ENCODE measurements around the gene ROPN1B.

The ROPN1B gene

DNA sequence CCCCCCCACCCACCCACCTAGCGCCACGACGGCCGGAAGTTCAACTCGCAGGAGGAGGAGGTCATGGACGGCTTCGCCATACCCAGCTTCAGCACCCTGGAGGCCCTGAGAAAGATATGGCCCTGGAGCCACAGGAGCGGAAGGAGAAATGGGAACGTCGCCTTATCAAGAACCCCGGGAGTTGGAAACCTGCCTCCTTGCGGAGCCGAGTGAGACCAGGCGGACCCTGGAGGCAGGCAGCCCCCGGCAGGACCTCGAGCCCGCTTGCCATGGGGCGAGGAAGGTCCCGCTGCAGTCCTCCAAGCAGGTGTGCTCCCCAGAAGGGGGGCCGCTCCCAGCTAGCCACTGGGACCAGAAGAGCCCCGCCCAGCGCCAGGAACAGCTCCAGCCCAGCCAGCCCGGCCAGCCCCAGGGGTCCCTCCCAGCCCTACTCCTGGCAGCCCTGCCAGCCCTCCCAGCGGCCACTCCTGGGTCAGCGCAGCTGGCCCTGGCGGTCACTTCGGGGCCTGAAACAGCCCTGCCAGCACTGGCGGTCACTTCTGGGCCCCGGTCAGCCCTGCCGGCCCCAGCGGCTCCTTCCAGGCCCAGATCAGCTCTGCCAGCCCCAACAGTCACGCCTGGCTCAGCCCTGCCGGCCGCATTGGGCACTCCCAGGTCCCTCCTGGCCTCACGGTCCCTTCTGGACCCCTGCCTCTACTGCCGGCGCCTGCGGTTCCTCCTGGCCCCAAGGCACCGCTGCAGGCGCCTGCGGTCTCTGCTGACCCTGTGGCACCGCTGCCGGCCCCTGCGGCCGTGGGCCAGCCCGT, 10.3 kb upstream of the ROPN1B start:
- no peak overlapping the region for H3K9ac ChIP-seq (ENCODE audit: low read length)
- no peak overlapping the region for H3K4me2 ChIP-seq (ENCODE audit: low read depth, low read length, poor library complexity, severe bottlenecking)
- no peaks in the 10 kb centered on the region for H3K9me2 ChIP-seq (replicated peaks; ENCODE audit: insufficient read depth, low read length)
- no peaks in the 10 kb centered on the region for H3K36me3 ChIP-seq (ENCODE audit: low read length)
- H3K27me3 ChIP-seq (ENCODE audit: low read length) = no peaks in the 10 kb centered on the region
- H3F3A ChIP-seq (ENCODE audit: insufficient read depth) = no peaks in the 10 kb centered on the region
- no peaks in the 10 kb centered on the region for H3K9me3 ChIP-seq (ENCODE audit: insufficient read depth, low read length)
- no peak for TF ChIP-seq EZH2phosphoT487 (conservative IDR thresholded peaks at IDR 0.05; ENCODE audit: low read length)
- TF ChIP-seq, protein P1, sequence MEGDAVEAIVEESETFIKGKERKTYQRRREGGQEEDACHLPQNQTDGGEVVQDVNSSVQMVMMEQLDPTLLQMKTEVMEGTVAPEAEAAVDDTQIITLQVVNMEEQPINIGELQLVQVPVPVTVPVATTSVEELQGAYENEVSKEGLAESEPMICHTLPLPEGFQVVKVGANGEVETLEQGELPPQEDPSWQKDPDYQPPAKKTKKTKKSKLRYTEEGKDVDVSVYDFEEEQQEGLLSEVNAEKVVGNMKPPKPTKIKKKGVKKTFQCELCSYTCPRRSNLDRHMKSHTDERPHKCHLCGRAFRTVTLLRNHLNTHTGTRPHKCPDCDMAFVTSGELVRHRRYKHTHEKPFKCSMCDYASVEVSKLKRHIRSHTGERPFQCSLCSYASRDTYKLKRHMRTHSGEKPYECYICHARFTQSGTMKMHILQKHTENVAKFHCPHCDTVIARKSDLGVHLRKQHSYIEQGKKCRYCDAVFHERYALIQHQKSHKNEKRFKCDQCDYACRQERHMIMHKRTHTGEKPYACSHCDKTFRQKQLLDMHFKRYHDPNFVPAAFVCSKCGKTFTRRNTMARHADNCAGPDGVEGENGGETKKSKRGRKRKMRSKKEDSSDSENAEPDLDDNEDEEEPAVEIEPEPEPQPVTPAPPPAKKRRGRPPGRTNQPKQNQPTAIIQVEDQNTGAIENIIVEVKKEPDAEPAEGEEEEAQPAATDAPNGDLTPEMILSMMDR (IDR thresholded peaks at IDR 0.05; ENCODE audit: insufficient read depth, low read length, poor library complexity, severe bottlenecking) = no peak
- no peak overlapping the region for H2AFZ ChIP-seq (ENCODE audit: low read depth, low read length, severe bottlenecking)
- no peaks in the 10 kb centered on the region for H3K79me2 ChIP-seq (ENCODE audit: insufficient read depth, low read length)
- no peak overlapping the region for H3K27ac ChIP-seq (ENCODE audit: low read depth, low read length)
- no peak overlapping the region for H3K4me3 ChIP-seq (ENCODE audit: insufficient read depth, low read length, poor library complexity, severe bottlenecking)
- H4K20me1 ChIP-seq (ENCODE audit: low read depth, low read length) = no peaks in the 10 kb centered on the region

DNA sequence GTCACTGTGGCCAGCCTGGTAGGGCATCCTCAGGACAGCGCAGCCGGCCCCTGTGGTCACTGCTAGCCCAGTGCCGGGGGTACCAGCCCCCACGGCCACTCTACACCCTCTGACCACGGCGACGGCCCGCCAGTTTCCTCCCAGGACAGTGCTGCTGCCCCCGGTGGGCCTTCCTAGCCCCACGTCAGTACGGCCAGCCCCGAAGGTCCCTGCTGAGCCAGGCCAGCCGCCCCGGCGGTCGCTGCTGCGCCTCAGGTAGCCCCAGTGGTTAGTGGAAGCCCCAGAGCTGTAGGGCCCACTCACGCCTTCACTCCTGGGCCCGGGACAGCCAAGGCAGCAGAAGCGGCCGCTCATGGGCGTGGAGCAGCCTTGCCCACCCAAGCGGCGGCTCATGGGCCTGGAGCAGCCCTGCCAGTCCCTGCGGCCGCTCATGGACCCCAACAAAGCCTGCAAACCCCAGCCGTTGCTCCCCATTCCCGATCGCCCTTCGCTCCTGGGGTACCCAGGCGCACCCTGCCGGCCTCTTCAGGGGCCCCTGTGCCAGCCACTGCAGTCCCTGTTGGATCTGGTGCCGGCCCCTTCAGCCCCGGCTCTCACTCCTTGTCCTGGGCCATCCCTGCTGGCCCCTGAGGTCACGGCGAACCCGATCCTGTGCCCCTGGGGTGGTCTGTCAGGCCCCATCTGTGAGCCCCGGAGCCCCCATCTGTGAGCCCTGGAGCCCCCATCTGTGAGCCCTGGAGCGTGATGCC, 9.5 kb upstream of the ROPN1B start:
- H3K9ac ChIP-seq (ENCODE audit: low read length) = no peak overlapping the region
- no peaks in the 10 kb centered on the region for H3K9me2 ChIP-seq (replicated peaks; ENCODE audit: insufficient read depth, low read length)
- TF ChIP-seq, protein P1 (IDR thresholded peaks at IDR 0.05; ENCODE audit: insufficient read depth, low read length, poor library complexity, severe bottlenecking) = no peak
- TF ChIP-seq EZH2phosphoT487 (conservative IDR thresholded peaks at IDR 0.05; ENCODE audit: low read length) = no peak

DNA sequence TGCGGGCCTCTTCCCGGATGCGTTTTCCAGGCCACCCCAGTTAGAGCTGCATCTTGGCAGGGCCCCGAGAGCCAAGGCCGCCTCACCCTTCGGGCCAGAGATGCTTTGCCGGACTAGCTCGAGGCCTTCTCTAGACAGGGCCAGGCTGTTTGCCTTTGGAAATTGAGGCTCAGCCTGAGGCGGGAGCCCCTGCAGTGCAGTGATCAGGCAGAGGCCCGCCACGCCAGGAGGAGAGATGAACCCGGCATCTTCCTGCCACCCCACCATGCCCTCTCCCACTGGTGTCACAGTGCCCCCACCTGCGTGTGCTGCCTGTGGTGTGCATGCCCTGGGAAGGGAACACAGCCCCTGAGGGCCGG, 8.9 kb upstream of the ROPN1B start:
- H3K27me3 ChIP-seq (ENCODE audit: low read length) = no peaks in the 10 kb centered on the region
- no peak overlapping the region for H3K4me2 ChIP-seq (ENCODE audit: low read depth, low read length, poor library complexity, severe bottlenecking)
- H3K9me2 ChIP-seq (replicated peaks; ENCODE audit: insufficient read depth, low read length) = no peaks in the 10 kb centered on the region
- no peaks in the 10 kb centered on the region for H3F3A ChIP-seq (ENCODE audit: insufficient read depth)
- no peaks in the 10 kb centered on the region for H4K20me1 ChIP-seq (ENCODE audit: low read depth, low read length)
- no peaks in the 10 kb centered on the region for H3K36me3 ChIP-seq (ENCODE audit: low read length)
- H3K9me3 ChIP-seq (ENCODE audit: insufficient read depth, low read length) = no peaks in the 10 kb centered on the region
- TF ChIP-seq, protein P1 (IDR thresholded peaks at IDR 0.05; ENCODE audit: insufficient read depth, low read length, poor library complexity, severe bottlenecking) = no peak
- no peak for TF ChIP-seq EZH2phosphoT487 (conservative IDR thresholded peaks at IDR 0.05; ENCODE audit: low read length)
- H2AFZ ChIP-seq (ENCODE audit: low read depth, low read length, severe bottlenecking) = no peak overlapping the region
- no peak overlapping the region for H3K4me3 ChIP-seq (ENCODE audit: insufficient read depth, low read length, poor library complexity, severe bottlenecking)
- no peak overlapping the region for H3K9ac ChIP-seq (ENCODE audit: low read length)
- H3K27ac ChIP-seq (ENCODE audit: low read depth, low read length) = no peak overlapping the region
- no peaks in the 10 kb centered on the region for H3K79me2 ChIP-seq (ENCODE audit: insufficient read depth, low read length)

More for the DNA sequence above, 9.5 kb upstream of the ROPN1B start:
- Histone ChIP-seq H3K79me2 (ENCODE audit: insufficient read depth, low read length) (no peaks in the 10 kb centered on the region), H2AFZ (ENCODE audit: low read depth, low read length, severe bottlenecking) (no peak overlapping the region), H3K4me2 (ENCODE audit: low read depth, low read length, poor library complexity, severe bottlenecking) (no peak overlapping the region), H3K27me3 (ENCODE audit: low read length) (no peaks in the 10 kb centered on the region), H3K4me3 (ENCODE audit: insufficient read depth, low read length, poor library complexity, severe bottlenecking) (no peak overlapping the region), H3F3A (ENCODE audit: insufficient read depth) (no peaks in the 10 kb centered on the region), H3K36me3 (ENCODE audit: low read length) (no peaks in the 10 kb centered on the region), H3K9me3 (ENCODE audit: insufficient read depth, low read length) (no peaks in the 10 kb centered on the region), H3K27ac (ENCODE audit: low read depth, low read length) (no peak overlapping the region), H4K20me1 (ENCODE audit: low read depth, low read length) (no peaks in the 10 kb centered on the region)
